Endometrial microvascular endothelial cells (primary cell): ENCODE data around the gene SNAPIN. TPM values are rescaled to one million over a fixed set of nuclear protein-coding genes. Genes with fewer than 3 reads are reported as not detected.

Experiments used
- in situ Hi-C: cut with HindIII; loops from 2 replicates; pipeline ENCODE4 v1.10.0; 2017; ENCODE audit warnings: low sequenced_read_pairs, low pct_unique_long_range_greater_than_20kb; ENCODE audit errors: inconsistent ontology term
- total RNA-seq: library from RNA; depleted of rRNA; stranded (reverse); fragments of >200 nt; gene quantifications from one replicate; pipeline ENCODE4 v1.2.3, GENCODE V29; 2015; ENCODE audit errors: inconsistent ontology term

SNAPIN gene
- total RNA-seq, 1 donor from 2014 or later: 68.6 TPM

GRCh38 chr1:153693466-153693865, 35.0 kb downstream of the SNAPIN start:
- in situ Hi-C loops: no loop called here

GRCh38 chr1:153696741-153697140, 38.2 kb downstream of the SNAPIN start:
- in situ Hi-C loops: no loop called here

GRCh38 chr1:153697191-153698019, 38.9 kb downstream of the SNAPIN start:
- in situ Hi-C loops: no loop called here

- in situ Hi-C loops: no loop called here
These were observed 39.8 kb downstream of the SNAPIN start for GRCh38 chr1:153698020-153698922.

GRCh38 chr1:153698923-153699714, 40.6 kb downstream of the SNAPIN start:
- in situ Hi-C loops: no loop called here

- in situ Hi-C loops: no loop called here
These were observed 41.3 kb downstream of the SNAPIN start for GRCh38 chr1:153699768-153700167.

GRCh38 chr1:153705484-153705883, 47.0 kb downstream of the SNAPIN start:
- in situ Hi-C loops: no loop called here

- in situ Hi-C loops: no loop called here
These were observed 52.5 kb downstream of the SNAPIN start for GRCh38 chr1:153711026-153711425.

Other genes starting within 250 kb of the SNAPIN start
- gene S100A7A, start 242.2 kb upstream of the SNAPIN start, total RNA-seq: not detected
- gene S100A7, start 198.1 kb upstream of the SNAPIN start, total RNA-seq: not detected
- gene S100A6, start 122.7 kb upstream of the SNAPIN start, total RNA-seq: 690 TPM
- not detected for gene S100A5, start 117.8 kb upstream of the SNAPIN start, total RNA-seq
- gene S100A4, start 112.9 kb upstream of the SNAPIN start, total RNA-seq: 9.4 TPM
- gene S100A3, start 109.4 kb upstream of the SNAPIN start, total RNA-seq: 3.7 TPM
- gene S100A2, start 92.9 kb upstream of the SNAPIN start, total RNA-seq: 3.5 TPM
- gene S100A16, start 45.6 kb upstream of the SNAPIN start, total RNA-seq: 892 TPM
- gene S100A14, start 42.4 kb upstream of the SNAPIN start, total RNA-seq: not detected
- 75.1 TPM for gene S100A13, start 31.2 kb upstream of the SNAPIN start, total RNA-seq
- gene S100A1, start 30.3 kb upstream of the SNAPIN start, total RNA-seq: not detected
- 28.2 TPM for gene CHTOP, start 24.6 kb upstream of the SNAPIN start, total RNA-seq
- 320 TPM for gene ILF2, start 12.3 kb downstream of the SNAPIN start, total RNA-seq
- 2.6 TPM for gene NPR1, start 20.0 kb downstream of the SNAPIN start, total RNA-seq
- 21.0 TPM for gene INTS3, start 69.3 kb downstream of the SNAPIN start, total RNA-seq
- 18.0 TPM for gene SLC27A3, start 116.7 kb downstream of the SNAPIN start, total RNA-seq